SU-DHL-6 (cell line): ENCODE results near the gene FAT1.

Experiments used
- H2AFZ ChIP-seq: fragments of 200-600 bp; sonication (generic); 2 replicates; pipeline ENCODE4 v1.6.1; 2014; ENCODE audit warnings: low read depth, mild to moderate bottlenecking, moderate library complexity, mixed read lengths, antibody characterized with exemption, low read length; ENCODE audit not compliant: severe bottlenecking
- H3F3A ChIP-seq: fragments of 200-600 bp; shearing (Covaris generic); 2 replicates; pipeline ENCODE4 v1.6.0; 2016; ENCODE audit warnings: antibody characterized with exemption, mild to moderate bottlenecking; ENCODE audit not compliant: insufficient read depth
- H3K27ac ChIP-seq: fragments of 200-600 bp; sonication (generic); 2 replicates; pipeline ENCODE4 v1.5.1; 2016; ENCODE audit warnings: low read depth, mild to moderate bottlenecking, low read length, moderate library complexity, mixed read lengths
- H3K27me3 ChIP-seq: fragments of 200-600 bp; sonication (generic), shearing (Covaris generic); 2 replicates; pipeline ENCODE4 v1.6.0; 2014; ENCODE audit warnings: mild to moderate bottlenecking, low read length
- H3K36me3 ChIP-seq: fragments of 200-600 bp; sonication (generic); 2 replicates; pipeline ENCODE4 v1.6.1; 2014; ENCODE audit warnings: mild to moderate bottlenecking, low read length, mixed read lengths
- H3K4me2 ChIP-seq: fragments of 300-600, 200-600 bp; shearing (Covaris generic), sonication (generic); 2 replicates; pipeline ENCODE4 v1.6.0; 2014; ENCODE audit warnings: low read length, low read depth, mild to moderate bottlenecking; ENCODE audit not compliant: poor library complexity, severe bottlenecking
- H3K4me3 ChIP-seq: fragments of 200-600 bp; sonication (generic); 2 replicates; pipeline ENCODE4 v1.5.1; 2014; ENCODE audit warnings: antibody characterized with exemption, low read length, mild to moderate bottlenecking, mixed read lengths; ENCODE audit not compliant: insufficient read depth, poor library complexity, severe bottlenecking
- H3K79me2 ChIP-seq: fragments of 200-600 bp; sonication (generic); 2 replicates; pipeline ENCODE4 v1.6.1; 2014; ENCODE audit warnings: mild to moderate bottlenecking, low read length, moderate library complexity; ENCODE audit not compliant: insufficient read depth
- H3K9ac ChIP-seq: fragments of 200-600 bp; sonication (generic); 2 replicates; pipeline ENCODE4 v1.7.0; 2014; ENCODE audit warnings: mild to moderate bottlenecking, low read length
- H3K9me2 ChIP-seq: fragments of 200-600 bp; sonication (generic); replicated peaks from 2 replicates; pipeline ENCODE4 v1.6.1; 2014; ENCODE audit warnings: low read length; ENCODE audit not compliant: insufficient read depth
- H3K9me3 ChIP-seq: fragments of 200-600 bp; sonication (generic); 2 replicates; pipeline ENCODE4 v1.6.1; 2014; ENCODE audit warnings: low read length, mixed read lengths; ENCODE audit not compliant: insufficient read depth
- H4K20me1 ChIP-seq: fragments of 200-600 bp; sonication (generic); 2 replicates; pipeline ENCODE4 v1.6.1; 2014; ENCODE audit warnings: low read depth, mild to moderate bottlenecking, antibody characterized with exemption, low read length, moderate library complexity, mixed read lengths
- CTCF ChIP-seq: fragments of 200-600 bp; sonication (generic); IDR thresholded peaks from one replicate; pipeline ENCODE4 v1.5.1; 2017; ENCODE audit warnings: antibody characterized with exemption, mild to moderate bottlenecking, low read length, moderate library complexity; ENCODE audit not compliant: insufficient read depth, poor library complexity, severe bottlenecking
- EZH2phosphoT487 ChIP-seq: fragments of 200-600 bp; sonication (generic), shearing (Covaris generic); conservative IDR thresholded peaks from 2 replicates; pipeline ENCODE4 v1.6.1; 2018; ENCODE audit warnings: mild to moderate bottlenecking, antibody characterized with exemption, low read length, moderate library complexity, mixed read lengths

The FAT1 gene

GRCh38 chr4:186755550-186756519 is 32.2 kb upstream of the FAT1 start:
- Histone ChIP-seq H3K4me3 (no peak overlapping the region), H4K20me1 (no peaks in the 10 kb centered on the region), H3K79me2 (no peaks in the 10 kb centered on the region), H3F3A (no peaks in the 10 kb centered on the region), H2AFZ (no peak overlapping the region), H3K9me3 (no peaks in the 10 kb centered on the region), H3K36me3 (no peaks in the 10 kb centered on the region), H3K4me2 (no peak overlapping the region), H3K27ac (no peak overlapping the region), H3K9ac (no peak overlapping the region), H3K9me2 (no peaks in the 10 kb centered on the region), H3K27me3 (no peaks in the 10 kb centered on the region)
- TF ChIP-seq EZH2phosphoT487 (no peak), CTCF (no peak)

GRCh38 chr4:186754976-186755375 is 31.3 kb upstream of the FAT1 start:
- Histone ChIP-seq H3K4me3 (no peak overlapping the region), H3K36me3 (no peaks in the 10 kb centered on the region), H3K79me2 (no peaks in the 10 kb centered on the region), H3K4me2 (no peak overlapping the region), H3F3A (no peaks in the 10 kb centered on the region), H3K27me3 (no peaks in the 10 kb centered on the region), H3K27ac (no peak overlapping the region), H3K9me3 (no peaks in the 10 kb centered on the region), H3K9me2 (no peaks in the 10 kb centered on the region), H2AFZ (no peak overlapping the region), H4K20me1 (no peaks in the 10 kb centered on the region), H3K9ac (no peak overlapping the region)
- TF ChIP-seq CTCF (no peak), EZH2phosphoT487 (no peak)

- no peaks in the 10 kb centered on the region for H3K79me2 ChIP-seq
- no peak overlapping the region for H3K9ac ChIP-seq
- H3K27me3 ChIP-seq: no peaks in the 10 kb centered on the region
- H3K9me3 ChIP-seq: no peaks in the 10 kb centered on the region
- no peak overlapping the region for H2AFZ ChIP-seq
- H3F3A ChIP-seq: no peaks in the 10 kb centered on the region
- H3K9me2 ChIP-seq: no peaks in the 10 kb centered on the region
- no peaks in the 10 kb centered on the region for H4K20me1 ChIP-seq
- no peak overlapping the region for H3K4me2 ChIP-seq
- no peak overlapping the region for H3K4me3 ChIP-seq
- H3K27ac ChIP-seq: no peak overlapping the region
- TF ChIP-seq CTCF (no peak), EZH2phosphoT487 (no peak)
- no peaks in the 10 kb centered on the region for H3K36me3 ChIP-seq
Observed at GRCh38 chr4:186752325-186752724, 28.7 kb upstream of the FAT1 start.
